Bronchial epithelial cell (primary cell): ENCODE measurements around the gene PKM. TPM values are rescaled to one million over a fixed set of nuclear protein-coding genes. Genes with fewer than 3 reads are reported as not detected.

Source experiments
- DNase-seq: peaks from one replicate; pipeline ENCODE4 v3.0.0-alpha.2; 2010; ENCODE audit warnings: low read depth
- FAIRE-seq: peaks from 2 replicates; lab custom pipeline; 2011; peaks lifted over from hg19 to GRCh38; lab: Jason Lieb, UNC
- H3K27me3 ChIP-seq: 2 replicates; pipeline ENCODE4 v1.5.1; 2011; ENCODE audit warnings: low read length; ENCODE audit not compliant: control insufficient read depth, insufficient read depth
- H3K36me3 ChIP-seq: 2 replicates; pipeline ENCODE4 v1.5.1; 2011; ENCODE audit warnings: low read length; ENCODE audit not compliant: control insufficient read depth, insufficient read depth
- H3K4me3 ChIP-seq: 2 replicates; pipeline ENCODE4 v1.5.1; 2011; ENCODE audit warnings: mild to moderate bottlenecking, low read depth, low read length, control low read depth
- CTCF ChIP-seq: IDR thresholded peaks from 2 replicates; pipeline ENCODE4 v1.5.1; 2011; ENCODE audit warnings: mild to moderate bottlenecking, moderate library complexity, low read length, control low read depth, inconsistent platforms; ENCODE audit not compliant: insufficient read depth, severe bottlenecking
- total RNA-seq: library from RNA; depleted of rRNA; stranded (reverse); fragments of >200 nt; gene quantifications from 2 replicates; pipeline ENCODE4 v1.2.1, GENCODE V29; 2014

The PKM gene
- total RNA-seq, 1 donor from 2014 or later, result 1,045 TPM

- FAIRE-seq (no peak), DNase-seq (no peak)
- Histone ChIP-seq H3K36me3 (peaks cover 2% of the 10 kb centered on the region), H3K4me3 (no peak overlapping the region), H3K27me3 (no peaks in the 10 kb centered on the region)
- TF ChIP-seq CTCF, result no peak
Measured at GRCh38 chr15:72163719-72164118, 67.3 kb downstream of the PKM start.

- TF ChIP-seq CTCF, result no peak
- no peak for FAIRE-seq
- Histone ChIP-seq H3K4me3 (no peak overlapping the region), H3K27me3 (no peaks in the 10 kb centered on the region), H3K36me3 (peaks cover 2% of the 10 kb centered on the region)
- no peak for DNase-seq
Measured at GRCh38 chr15:72162569-72162968, 68.4 kb downstream of the PKM start.

GRCh38 chr15:72161361-72162132 is 69.4 kb downstream of the PKM start:
- no peak overlapping the region for H3K4me3 ChIP-seq
- H3K36me3 ChIP-seq, result peaks cover 2% of the 10 kb centered on the region
- FAIRE-seq, result no peak
- DNase-seq, result no peak
- H3K27me3 ChIP-seq, result no peaks in the 10 kb centered on the region
- no peak for TF ChIP-seq CTCF

- Histone ChIP-seq H3K36me3 (peaks cover 2% of the 10 kb centered on the region), H3K4me3 (no peak overlapping the region), H3K27me3 (no peaks in the 10 kb centered on the region)
- TF ChIP-seq CTCF, result no peak
- DNase-seq, result no peak
- peak; percentile 58 for FAIRE-seq
Measured at GRCh38 chr15:72160696-72161245, 70.2 kb downstream of the PKM start.

GRCh38 chr15:72156928-72157327 is 74.1 kb downstream of the PKM start:
- Histone ChIP-seq H3K4me3 (no peak overlapping the region), H3K27me3 (no peaks in the 10 kb centered on the region), H3K36me3 (peaks cover 2% of the 10 kb centered on the region)
- TF ChIP-seq CTCF, result no peak
- FAIRE-seq, result no peak
- DNase-seq, result no peak
